Keratinocyte (primary cell): ENCODE data around the gene MACROH2A1. TPM values are rescaled to one million over a fixed set of nuclear protein-coding genes. Genes with fewer than 3 reads are reported as not detected.

Experiments
- DNase-seq: peaks from one replicate; pipeline ENCODE4 v3.0.0-alpha.2; 2011; ENCODE audit warnings: low read depth, missing footprints, low spot score
- FAIRE-seq: peaks from 2 replicates; lab custom pipeline; 2011; peaks lifted over from hg19 to GRCh38; lab: Jason Lieb, UNC
- H2AFZ ChIP-seq: 2 replicates; pipeline ENCODE4 v1.6.0; 2012; ENCODE audit warnings: low read length, control low read depth, inconsistent platforms; ENCODE audit not compliant: control insufficient read depth
- H3K27ac ChIP-seq: 2 replicates; pipeline ENCODE4 v1.5.1; 2011; ENCODE audit warnings: low read length; ENCODE audit not compliant: control insufficient read depth, insufficient read depth
- H3K27me3 ChIP-seq: 3 replicates; pipeline ENCODE4 v1.6.0; 2011; ENCODE audit warnings: low read length; ENCODE audit not compliant: control insufficient read depth, insufficient read depth; ENCODE audit errors: extremely low read depth
- H3K36me3 ChIP-seq, 2 experiments: 2 replicates in 1 of 2; 3 replicates in 1 of 2; pipeline ENCODE4 v1.5.1; 2011; ENCODE audit warnings: low read length in 2 of 2, mild to moderate bottlenecking in 1 of 2; ENCODE audit not compliant: control insufficient read depth in 2 of 2, insufficient read depth in 2 of 2; ENCODE audit errors: extremely low read depth in 1 of 2
- H3K4me1 ChIP-seq: 3 replicates; pipeline ENCODE4 v1.5.1; 2011; ENCODE audit warnings: low read length; ENCODE audit not compliant: control insufficient read depth, insufficient read depth; ENCODE audit errors: extremely low read depth
- H3K4me2 ChIP-seq: 3 replicates; pipeline ENCODE4 v1.6.0; 2011; ENCODE audit warnings: low read depth, low read length; ENCODE audit not compliant: control insufficient read depth, insufficient read depth; ENCODE audit errors: extremely low read depth
- H3K4me3 ChIP-seq, 3 experiments: fragments of 200-600 bp in 1 of 3; sonication (generic) in 1 of 3; 2 replicates in 2 of 3; 3 replicates in 1 of 3; pipeline ENCODE4 v1.5.1; 2011 to 2016; ENCODE audit warnings: low read length in 3 of 3, mild to moderate bottlenecking in 3 of 3, control low read depth in 2 of 3, inconsistent platforms in 1 of 3, low read depth in 1 of 3, mixed read lengths in 1 of 3, mixed run types in 1 of 3, moderate library complexity in 1 of 3; ENCODE audit not compliant: control insufficient read depth in 2 of 3, insufficient read depth in 2 of 3; ENCODE audit errors: extremely low read depth in 1 of 3
- H3K79me2 ChIP-seq: 2 replicates; pipeline ENCODE4 v1.6.0; 2012; ENCODE audit warnings: low read length; ENCODE audit not compliant: control insufficient read depth, insufficient read depth
- H3K9ac ChIP-seq: 3 replicates; pipeline ENCODE4 v1.6.0; 2011; ENCODE audit warnings: low read length; ENCODE audit not compliant: control insufficient read depth, insufficient read depth; ENCODE audit errors: extremely low read depth
- H3K9me1 ChIP-seq: 3 replicates; pipeline ENCODE4 v1.6.0; 2011; ENCODE audit warnings: low read length; ENCODE audit not compliant: control insufficient read depth, insufficient read depth; ENCODE audit errors: extremely low read depth
- H3K9me3 ChIP-seq: 2 replicates; pipeline ENCODE4 v1.5.1; 2012; ENCODE audit warnings: low read depth, low read length; ENCODE audit not compliant: control insufficient read depth
- H4K20me1 ChIP-seq: 3 replicates; pipeline ENCODE4 v1.6.0; 2011; ENCODE audit warnings: low read length; ENCODE audit not compliant: control insufficient read depth, insufficient read depth; ENCODE audit errors: extremely low read depth
- CTCF ChIP-seq, 3 experiments: IDR thresholded peaks in 1 of 3; conservative IDR thresholded peaks in 1 of 3; optimal IDR thresholded peaks in 1 of 3; 2 replicates in 2 of 3; 3 replicates in 1 of 3; pipeline versions ENCODE3 to v1.5.1; 2011; ENCODE audit warnings: low read length in 3 of 3, mild to moderate bottlenecking in 3 of 3, moderate library complexity in 2 of 3, control low read depth in 1 of 3, inconsistent platforms in 1 of 3; ENCODE audit not compliant: insufficient read depth in 2 of 3; ENCODE audit errors: extremely low read depth in 1 of 3
- EZH2 ChIP-seq: IDR thresholded peaks from one replicate; pipeline ENCODE4 v1.6.1; 2012; ENCODE audit warnings: inconsistent platforms, mild to moderate bottlenecking, low read length, moderate library complexity
- dilution Hi-C: fragments of 300-500 bp; cut with MboI; formaldehyde crosslinking; loops from one replicate; pipeline ENCODE4 v1.7.0; 2020; ENCODE audit warnings: low sequenced_read_pairs; ENCODE audit not compliant: extremely low pct_ligation_motif_present
- polyA plus RNA-seq, 5 experiments: library from polyadenylated mRNA; depleted of rRNA in 3 of 5; stranded (reverse) in 3 of 5; stranded (forward) in 1 of 5; unstranded in 1 of 5; fragments of >200 nt; gene quantifications; 1 replicate in 1 of 5; 2 replicates in 3 of 5; 3 replicates in 1 of 5; pipeline versions ENCODE4 v1.2.1 to v1.2.3, GENCODE V29; 2011 to 2012; ENCODE audit warnings: missing spikeins in 2 of 5, low read depth in 1 of 5, low replicate concordance in 1 of 5
- small RNA-seq, 3 experiments: library from RNA; depleted of rRNA; stranded (forward); fragments of <200 nt; gene quantifications; one replicate each; pipeline ENCODE3, GENCODE V24; 2012; ENCODE audit warnings: low read depth in 3 of 3, low replicate concordance in 1 of 3; ENCODE audit not compliant: insufficient read length in 3 of 3

The MACROH2A1 gene
- polyA plus RNA-seq, 1 donor (not counting 4 experiments of a cell fraction or from before 2014, with no cell fraction given) = 208 TPM

- Histone ChIP-seq H3K4me1 (no peaks in the 10 kb centered on the region), H3K79me2 (no peaks in the 10 kb centered on the region), H3K4me3 (no peak overlapping the region), H3K9ac (no peak overlapping the region), H3K9me3 (no peaks in the 10 kb centered on the region), H3K27ac (no peak overlapping the region), H3K9me1 (no peaks in the 10 kb centered on the region), H3K4me2 (no peak overlapping the region), H2AFZ (no peak overlapping the region), H3K27me3 (peaks cover 6% of the 10 kb centered on the region), H3K36me3 (no peaks in the 10 kb centered on the region), H4K20me1 (no peaks in the 10 kb centered on the region)
- no peak for TF ChIP-seq EZH2
- TF ChIP-seq CTCF (optimal IDR thresholded peaks at IDR 0.05 in 1 of 3, IDR thresholded peaks at IDR 0.05 in 1 of 3, conservative IDR thresholded peaks at IDR 0.05 in 1 of 3; ENCODE audit: extremely low read depth in 1 of 3, insufficient read depth in 2 of 3, low read length in 3 of 3) = no peak
- no peak for DNase-seq
- dilution Hi-C loops = no loop called here
- FAIRE-seq = no peak
Measured at GRCh38 chr5:135287551-135287950, 111.5 kb downstream of the MACROH2A1 start.

Small RNA genes within 50 kb of the gene (small RNA-seq; reads per million reads assigned to genes)
- gene DCANP1 = 0 reads per million in 3 experiments

Other genes with a start within 250 kb of the MACROH2A1 start
- gene DCANP1, start 48.1 kb upstream of the MACROH2A1 start, polyA plus RNA-seq = not detected in 3 replicates
- not detected in 3 replicates for gene TIFAB, start 53.1 kb upstream of the MACROH2A1 start, polyA plus RNA-seq
- not detected in 3 replicates for gene NEUROG1, start 136.7 kb upstream of the MACROH2A1 start, polyA plus RNA-seq
- 14.0 to 613 TPM (median 124 TPM) in 3 replicates for gene CXCL14, start 179.8 kb upstream of the MACROH2A1 start, polyA plus RNA-seq